ENCODE measurements around the gene VPS8. TPM values are rescaled to one million over a fixed set of nuclear protein-coding genes. Genes with fewer than 3 reads are reported as not detected.
"Not testable (repeated sequence)": the region's sequence is repeated elsewhere in the genome, so short reads cannot be mapped to it uniquely, and the experiment has no call there.

Gene VPS8
- total RNA-seq, 1 donor from 2014 or later = 38.1 TPM

GRCh38 chr3:184914628-184915027 lies 102.7 kb downstream of the VPS8 start:
- DNase-seq (ENCODE audit: low read depth, low spot score) = no peak

DNA sequence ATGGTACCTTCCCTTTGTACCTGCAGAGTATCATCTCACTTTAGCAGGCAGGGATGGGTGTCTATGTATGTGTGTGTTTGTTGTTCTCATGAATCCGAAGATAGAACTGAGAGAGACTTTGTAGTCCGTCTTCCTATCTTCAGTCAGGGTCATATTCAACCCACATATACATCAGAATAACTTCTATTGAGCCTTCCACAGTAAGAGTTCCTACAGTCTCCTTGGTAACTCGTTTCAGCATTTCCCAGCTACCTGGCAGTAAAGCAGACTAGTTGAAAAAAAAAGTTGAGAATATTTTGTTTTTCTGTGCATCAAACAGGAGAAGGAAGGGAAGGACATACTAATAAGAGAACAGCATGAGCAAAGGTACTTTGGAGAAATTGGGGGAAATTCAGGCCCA lies 106.8 kb downstream of the VPS8 start:
- DNase-seq (ENCODE audit: low read depth, low spot score) = no peak

- no peak for DNase-seq (ENCODE audit: low read depth, low spot score)
Observed at GRCh38 chr3:184919651-184920050, 107.7 kb downstream of the VPS8 start.

- DNase-seq (ENCODE audit: low read depth, low spot score) = no peak
Observed at GRCh38 chr3:184924547-184924946, 112.6 kb downstream of the VPS8 start.

GRCh38 chr3:184927796-184928315 lies 115.9 kb downstream of the VPS8 start:
- no peak for DNase-seq (ENCODE audit: low read depth, low spot score)

DNA sequence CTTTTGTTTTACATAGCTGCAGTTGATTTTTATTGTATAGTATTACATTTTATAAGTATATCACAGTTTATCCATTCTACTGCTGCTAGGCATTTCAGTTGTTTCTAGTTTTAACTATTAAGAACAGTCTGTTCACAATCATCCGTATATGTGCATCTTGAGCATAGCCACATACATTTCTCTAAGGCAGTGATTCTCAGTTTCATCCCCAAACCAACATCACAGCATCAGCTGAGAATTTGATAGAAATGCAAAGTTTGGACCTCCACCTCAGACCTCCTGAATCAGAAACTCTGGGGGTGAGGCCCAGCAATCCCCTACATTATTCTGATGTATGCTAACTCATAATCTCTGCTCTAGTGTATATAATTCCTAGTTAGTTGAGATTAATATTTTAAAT lies 120.8 kb downstream of the VPS8 start:
- no peak for DNase-seq (ENCODE audit: low read depth, low spot score)

GRCh38 chr3:184937611-184938010 lies 125.6 kb downstream of the VPS8 start:
- no peak for DNase-seq (ENCODE audit: low read depth, low spot score)

DNA sequence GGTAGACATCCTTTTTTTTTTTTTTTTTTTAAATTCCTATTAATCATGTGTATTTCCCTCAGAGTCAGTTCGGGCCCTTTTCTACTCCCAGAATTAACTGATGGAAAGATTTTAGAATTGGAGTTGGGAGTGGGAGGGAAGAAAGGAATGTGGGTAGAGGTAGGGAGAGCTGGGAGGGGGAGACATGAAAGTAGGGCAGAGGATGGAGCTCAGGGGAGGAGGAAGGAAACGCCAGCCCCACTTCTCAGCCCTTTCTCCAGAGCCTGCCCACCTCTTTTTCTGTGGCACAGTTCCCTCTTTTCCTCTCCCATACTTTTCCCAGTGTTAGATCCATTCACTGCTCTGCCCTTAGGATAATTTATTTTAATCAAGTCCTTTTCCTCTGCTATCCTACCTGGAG lies 129.4 kb downstream of the VPS8 start:
- DNase-seq (ENCODE audit: low read depth, low spot score) = no peak

DNA sequence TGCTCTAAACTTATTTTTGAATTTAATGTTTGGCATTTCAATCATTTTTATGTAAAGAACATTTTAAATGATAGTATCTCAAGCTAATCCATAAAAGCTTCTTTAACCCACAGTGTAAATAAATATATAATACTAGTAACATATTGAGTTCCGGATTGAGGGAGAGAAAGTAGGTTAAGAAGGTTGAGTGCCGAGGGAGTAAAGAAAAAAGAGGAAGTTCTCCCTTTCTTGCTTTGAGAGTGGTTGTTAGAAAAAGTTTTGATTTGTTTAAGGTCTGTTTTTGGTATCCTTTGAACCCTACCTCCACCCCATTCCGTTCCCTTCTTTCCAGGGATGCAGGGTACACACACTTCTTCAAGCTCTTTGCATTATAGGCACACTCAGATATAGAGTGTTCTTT lies 130.8 kb downstream of the VPS8 start:
- DNase-seq (ENCODE audit: low read depth, low spot score) = no peak

- DNase-seq (ENCODE audit: low read depth, low spot score) = no peak
Observed at GRCh38 chr3:184944241-184944640, 132.3 kb downstream of the VPS8 start.

DNA sequence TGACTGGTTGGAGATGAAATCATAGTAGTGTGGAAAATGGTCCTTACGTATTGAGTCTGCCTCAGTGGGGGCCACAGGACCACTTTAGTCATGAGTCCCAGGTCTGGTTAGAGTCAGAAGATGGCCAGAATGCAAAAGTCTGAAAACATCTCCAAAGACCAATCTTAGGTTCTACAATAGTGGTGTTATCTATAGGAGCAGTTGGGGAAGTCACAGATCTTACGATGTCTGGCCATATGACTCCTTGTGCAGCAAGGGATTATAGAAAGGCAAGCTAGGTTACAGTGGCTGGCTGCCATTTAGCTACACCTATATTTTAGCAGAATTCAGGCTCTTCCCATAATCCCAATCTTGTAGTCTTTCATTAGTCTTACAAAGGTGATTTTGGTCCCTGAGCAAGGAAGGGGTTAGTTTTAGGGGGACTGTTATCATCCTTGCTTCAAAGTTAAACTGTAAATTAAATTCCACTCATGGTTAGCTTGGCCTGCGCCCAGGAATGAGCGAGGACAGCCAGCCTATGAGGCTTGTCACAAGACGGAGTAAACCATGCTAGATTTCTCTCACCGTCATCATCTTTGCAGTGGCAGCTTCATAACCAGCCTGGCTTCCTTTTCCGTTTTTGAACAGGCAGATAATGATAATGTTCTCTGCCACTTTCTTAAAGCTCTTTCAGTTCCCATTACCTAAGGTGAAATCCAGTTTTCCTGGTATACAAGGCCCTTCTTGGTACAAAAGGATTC lies 134.1 kb downstream of the VPS8 start:
- no peak for DNase-seq (ENCODE audit: low read depth, low spot score)

DNA sequence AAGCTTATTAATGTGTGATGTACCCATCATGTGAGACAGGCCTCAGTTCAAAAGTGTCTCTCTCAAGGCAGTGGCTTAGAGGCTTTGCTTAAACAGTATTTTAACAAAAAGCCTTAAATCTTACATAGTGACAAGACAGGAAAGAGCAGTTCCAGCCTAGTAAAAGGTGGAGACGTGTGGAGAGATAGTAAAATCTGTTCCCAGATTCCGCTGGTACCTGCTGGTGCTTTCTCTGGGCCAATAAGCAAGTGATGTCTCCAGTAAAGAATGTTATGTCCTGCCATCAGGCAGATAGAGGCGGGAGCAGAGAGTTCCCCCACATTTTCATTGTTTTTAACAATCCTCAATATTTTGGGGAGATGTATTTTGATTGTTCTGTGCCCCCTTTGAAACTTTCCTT lies 135.0 kb downstream of the VPS8 start:
- no peak for DNase-seq (ENCODE audit: low read depth, low spot score)

DNA sequence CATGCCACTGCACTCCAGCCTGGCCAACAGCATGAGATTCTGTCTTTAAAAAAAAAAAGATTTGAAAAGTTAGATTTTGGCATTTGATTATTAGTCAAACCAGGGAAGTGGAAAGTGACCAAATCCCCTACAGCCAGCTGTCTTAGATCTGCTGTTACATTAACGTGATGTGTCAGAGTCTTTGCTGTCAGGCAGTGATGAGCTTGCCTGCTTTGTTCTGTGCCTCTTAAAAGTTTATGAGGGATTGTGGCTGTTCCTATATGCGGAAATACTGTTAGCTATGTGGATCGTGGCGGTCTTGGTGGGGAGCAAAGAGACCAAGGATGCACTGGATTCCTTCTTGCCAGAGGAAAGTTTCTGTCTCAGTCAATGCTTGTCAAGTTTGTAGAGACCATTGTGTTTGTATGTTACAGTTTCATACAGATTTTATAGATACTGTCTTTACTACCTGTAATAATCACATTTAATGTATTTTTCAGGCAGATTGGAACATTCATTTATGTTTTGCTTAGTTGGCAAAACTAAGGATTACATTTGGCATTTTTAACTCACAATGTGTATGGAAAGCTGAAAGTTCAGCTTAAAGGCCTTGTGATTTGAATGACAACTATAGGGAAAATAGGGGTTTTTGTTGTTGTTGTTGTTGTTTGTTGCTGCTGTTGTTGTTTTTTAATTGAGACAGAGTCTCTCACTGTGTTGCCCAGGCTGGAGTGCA lies 137.4 kb downstream of the VPS8 start:
- no peak for DNase-seq (ENCODE audit: low read depth, low spot score)

- not testable (repeated sequence) for DNase-seq (ENCODE audit: low read depth, low spot score)
Observed at GRCh38 chr3:184950816-184951215, 138.8 kb downstream of the VPS8 start.

- DNase-seq (ENCODE audit: low read depth, low spot score) = no peak
Observed at GRCh38 chr3:184952671-184953070, 140.7 kb downstream of the VPS8 start.

DNA sequence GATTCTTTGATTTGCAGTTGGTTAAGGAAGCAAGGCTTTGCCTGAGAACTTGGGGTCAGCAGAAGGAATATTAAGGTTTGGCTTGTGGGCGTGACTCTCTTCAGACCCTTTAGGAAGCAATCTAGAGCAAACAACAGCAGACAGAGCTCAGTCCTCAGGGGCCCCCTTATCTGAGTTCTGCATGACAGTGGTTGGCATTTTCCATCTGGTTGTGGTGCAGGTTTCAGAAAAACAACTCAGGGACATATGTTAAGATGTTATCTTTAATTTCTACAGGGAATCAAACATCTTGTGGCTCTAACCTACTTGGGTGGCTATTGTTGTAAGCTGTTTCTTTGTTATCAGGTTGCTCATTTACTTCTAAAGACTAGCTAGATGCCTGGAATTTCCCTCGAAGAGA lies 141.4 kb downstream of the VPS8 start:
- DNase-seq (ENCODE audit: low read depth, low spot score) = no peak

- DNase-seq (ENCODE audit: low read depth, low spot score) = no peak
Observed at GRCh38 chr3:184954251-184954650, 142.3 kb downstream of the VPS8 start.

DNA sequence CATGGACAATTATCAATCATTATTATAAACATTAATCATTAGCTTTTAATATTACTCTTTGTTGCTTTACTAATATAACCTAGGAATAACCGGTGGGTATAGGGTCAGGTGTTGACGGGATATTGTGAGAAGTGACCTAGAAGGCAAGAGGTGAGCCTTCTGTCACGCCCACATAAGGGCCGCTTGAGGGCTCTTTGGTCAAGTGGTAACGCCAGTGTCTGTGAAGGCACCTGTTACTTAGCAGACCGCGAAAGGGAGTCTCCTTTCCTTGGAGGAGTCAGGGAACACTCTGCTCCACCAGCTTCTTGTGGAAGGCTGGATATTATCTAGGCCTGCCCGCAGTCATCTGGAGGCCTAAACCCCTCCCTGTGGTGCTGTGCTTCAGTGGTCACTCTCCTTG lies 142.9 kb downstream of the VPS8 start:
- DNase-seq (ENCODE audit: low read depth, low spot score) = not testable (repeated sequence)

- DNase-seq (ENCODE audit: low read depth, low spot score) = no peak
Observed at GRCh38 chr3:184965639-184966430, 153.9 kb downstream of the VPS8 start.

- no peak for DNase-seq (ENCODE audit: low read depth, low spot score)
Observed at GRCh38 chr3:184968115-184968514, 156.1 kb downstream of the VPS8 start.

DNA sequence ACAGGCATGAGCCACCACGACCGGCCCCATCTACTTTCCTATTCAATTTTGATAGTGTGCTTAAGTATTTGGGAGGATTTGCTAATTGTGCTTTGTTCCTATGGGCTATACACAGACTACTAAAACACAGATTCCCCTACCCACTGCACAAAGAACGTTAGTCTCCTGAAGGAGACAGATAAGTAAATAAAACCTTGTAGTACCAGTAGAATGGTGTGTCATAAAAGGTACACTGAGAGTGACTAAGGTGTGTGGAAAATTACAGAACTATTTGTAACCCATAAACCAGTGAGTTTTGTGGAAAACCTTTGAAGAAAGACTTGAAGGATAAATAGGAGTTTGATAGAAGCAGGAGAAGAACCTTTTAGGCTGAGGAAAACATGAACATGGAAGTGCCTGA lies 158.2 kb downstream of the VPS8 start:
- DNase-seq (ENCODE audit: low read depth, low spot score) = no peak

GRCh38 chr3:184977796-184978195 lies 165.8 kb downstream of the VPS8 start:
- no peak for DNase-seq (ENCODE audit: low read depth, low spot score)

All from pulmonary artery endothelial cell (primary cell).